ENCODE data around the gene PLAGL2.
"Not testable (repeated sequence)": the region's sequence is repeated elsewhere in the genome, so short reads cannot be mapped to it uniquely, and the experiment has no call there.

The PLAGL2 gene

GRCh38 chr20:32193996-32194395 lies 13.5 kb downstream of the PLAGL2 start:
- no peak overlapping the region for H3K4me3 ChIP-seq (replicated peaks; ENCODE audit: insufficient read depth, low read length)
- TF ChIP-seq GABPA (IDR thresholded peaks at IDR 0.05; ENCODE audit: low read depth) (no peak), POLR2AphosphoS5 (IDR thresholded peaks at IDR 0.05; ENCODE audit: low read depth) (no peak), SPI1 (IDR thresholded peaks at IDR 0.05; ENCODE audit: borderline replicate concordance, low read depth) (no peak), REST (IDR thresholded peaks at IDR 0.05; ENCODE audit: insufficient replicate concordance, low read depth) (no peak), CTCF (IDR thresholded peaks at IDR 0.05; ENCODE audit: insufficient read depth, low read length) (no peak)
- H3K27me3 ChIP-seq (ENCODE audit: insufficient read depth, poor library complexity, severe bottlenecking), result no peaks in the 10 kb centered on the region
- no peak for DNase-seq (ENCODE audit: low read depth in 1 of 2, low spot score in 1 of 2)
- no peak overlapping the region for H3K27ac ChIP-seq (replicated peaks)

GRCh38 chr20:32193336-32193735 lies 14.2 kb downstream of the PLAGL2 start:
- not testable (repeated sequence) for DNase-seq (ENCODE audit: low read depth in 1 of 2, low spot score in 1 of 2); H3K27me3 ChIP-seq (ENCODE audit: insufficient read depth, poor library complexity, severe bottlenecking); H3K27ac ChIP-seq (replicated peaks); H3K4me3 ChIP-seq (replicated peaks; ENCODE audit: insufficient read depth, low read length)

- no peaks in the 10 kb centered on the region for H3K27me3 ChIP-seq (ENCODE audit: insufficient read depth, poor library complexity, severe bottlenecking)
- no peak overlapping the region for H3K4me3 ChIP-seq (replicated peaks; ENCODE audit: insufficient read depth, low read length)
- TF ChIP-seq GABPA (IDR thresholded peaks at IDR 0.05; ENCODE audit: low read depth) (no peak), POLR2AphosphoS5 (IDR thresholded peaks at IDR 0.05; ENCODE audit: low read depth) (no peak), CTCF (IDR thresholded peaks at IDR 0.05; ENCODE audit: insufficient read depth, low read length) (no peak), SPI1 (IDR thresholded peaks at IDR 0.05; ENCODE audit: borderline replicate concordance, low read depth) (no peak), REST (IDR thresholded peaks at IDR 0.05; ENCODE audit: insufficient replicate concordance, low read depth) (no peak)
- no peak for DNase-seq (ENCODE audit: low read depth in 1 of 2, low spot score in 1 of 2)
- H3K27ac ChIP-seq (replicated peaks), result no peak overlapping the region
Observed at GRCh38 chr20:32192698-32193097, 14.8 kb downstream of the PLAGL2 start.

GRCh38 chr20:32191873-32192272 lies 15.7 kb downstream of the PLAGL2 start:
- DNase-seq (ENCODE audit: low read depth in 1 of 2, low spot score in 1 of 2), result no peak
- Histone ChIP-seq H3K4me3 (replicated peaks; ENCODE audit: insufficient read depth, low read length) (no peak overlapping the region), H3K27me3 (ENCODE audit: insufficient read depth, poor library complexity, severe bottlenecking) (no peaks in the 10 kb centered on the region), H3K27ac (replicated peaks) (no peak overlapping the region)
- TF ChIP-seq CTCF (IDR thresholded peaks at IDR 0.05; ENCODE audit: insufficient read depth, low read length) (no peak), POLR2AphosphoS5 (IDR thresholded peaks at IDR 0.05; ENCODE audit: low read depth) (no peak), SPI1 (IDR thresholded peaks at IDR 0.05; ENCODE audit: borderline replicate concordance, low read depth) (no peak), REST (IDR thresholded peaks at IDR 0.05; ENCODE audit: insufficient replicate concordance, low read depth) (no peak), GABPA (IDR thresholded peaks at IDR 0.05; ENCODE audit: low read depth) (no peak)

Measured in HL-60 (cell line).